Sigmoid colon (tissue), 7 donors: ENCODE measurements around the gene CCDC188. TPM values are rescaled to one million over a fixed set of nuclear protein-coding genes. Genes with fewer than 3 reads are reported as not detected.

Experiments
- DNase-seq: peaks from one replicate; pipeline ENCODE4 v3.0.0-alpha.2; 2019
- H3K27ac ChIP-seq, 4 donors: fragments of 200-600 bp; sonication (generic); one replicate each; pipeline ENCODE4 v1.5.1; 2016 to 2019; ENCODE audit warnings: mild to moderate bottlenecking in 1 of 4
- H3K27me3 ChIP-seq, 3 donors: fragments of 200-600 bp; sonication (generic); one replicate each; pipeline ENCODE4 v1.5.1; 2019; ENCODE audit warnings: mild to moderate bottlenecking in 1 of 3
- H3K36me3 ChIP-seq, 4 donors: fragments of 200-600 bp; sonication (generic); one replicate each; pipeline ENCODE4 v1.5.1; 2016 to 2019
- H3K4me1 ChIP-seq, 4 donors: fragments of 200-600 bp; sonication (generic); one replicate each; pipeline ENCODE4 v1.5.1; 2017 to 2019
- H3K4me3 ChIP-seq, 4 donors: fragments of 200-600 bp; sonication (generic); one replicate each; pipeline ENCODE4 v1.5.1; 2017 to 2019; ENCODE audit warnings: mild to moderate bottlenecking in 2 of 4, moderate library complexity in 1 of 4
- H3K9me3 ChIP-seq, 4 donors: fragments of 200-600 bp in 3 of 4; sonication (generic) in 3 of 4; one replicate each; pipeline versions ENCODE4 v1.5.1 to v1.6.1; 2013 to 2019
- CTCF ChIP-seq, 4 experiments: fragments of 450-650 bp in 3 of 4; fragments of 200-600 bp in 1 of 4; IDR thresholded peaks; one replicate each; pipeline ENCODE4 v1.5.1; 2016 to 2019; ENCODE audit warnings: antibody characterized with exemption in 4 of 4, mild to moderate bottlenecking in 3 of 4, moderate library complexity in 2 of 4
- EP300 ChIP-seq, 4 donors: sonication (generic); formaldehyde crosslinking; IDR thresholded peaks; one replicate each; pipeline ENCODE4 v1.6.1; 2017; ENCODE audit warnings: antibody characterized with exemption in 4 of 4
- POLR2A ChIP-seq, 2 donors: fragments of 450-650 bp; IDR thresholded peaks; one replicate each; pipeline ENCODE4 v1.6.1; 2016; ENCODE audit warnings: antibody characterized with exemption in 2 of 2, mild to moderate bottlenecking in 2 of 2, moderate library complexity in 2 of 2
- POLR2AphosphoS5 ChIP-seq, 4 donors: sonication (generic); formaldehyde crosslinking; IDR thresholded peaks; one replicate each; pipeline ENCODE4 v1.6.1; 2017; ENCODE audit warnings: antibody characterized with exemption in 4 of 4
- WGBS, 2 donors: extraction: QIAGEN DNeasy Blood & Tissue Kit; methylation state at CpG; one replicate each; pipeline ENCODE4 v1.1.7; 2013; 5-methylcytosine and 5-hydroxymethylcytosine counted together
- intact Hi-C: fragments of 100-400 bp; cut with DNase I; formaldehyde crosslinking; loops from one replicate; pipeline ENCODE4 v1.15.1; 2023
- polyA plus RNA-seq, 3 donors: library from polyadenylated mRNA; stranded (reverse); fragments of 200-250 nt; gene quantifications; one replicate each; pipeline ENCODE4 v1.2.3, GENCODE V29; 2013
- total RNA-seq, 4 donors: library from RNA; depleted of rRNA; stranded (reverse); fragments of >200 nt; gene quantifications; one replicate each; pipeline ENCODE4 v1.1.0, GENCODE V29; 2016
- donor health status: healthy with polysubstance abuse.
- donor health status: Bipolar disorder and iron deficiency.
- donor health status: healthy.

Gene CCDC188
- total and polyA plus RNA-seq, 7 donors, result 0.41 to 1.1 TPM; not detected in 5

- Histone ChIP-seq H3K36me3 (no peaks in the 10 kb centered on the region), H3K4me3 (no peak overlapping the region), H3K27ac (no peak overlapping the region), H3K4me1 (no peaks in the 10 kb centered on the region), H3K27me3 (peaks cover 0 to 9% (median 0%) of the 10 kb centered on the region in 3 donors), H3K9me3 (no peaks in the 10 kb centered on the region)
- DNase-seq, result no peak
- intact Hi-C loops, result no loop called here
- WGBS, 2 donors, result 73 to 85% methylated on average over 6 of the region's 6 CpGs
- no peak for TF ChIP-seq EP300 (IDR thresholded peaks at IDR 0.05)
- TF ChIP-seq POLR2AphosphoS5 (IDR thresholded peaks at IDR 0.05), result no peak
- TF ChIP-seq CTCF (IDR thresholded peaks at IDR 0.05), result no peak
- TF ChIP-seq POLR2A (IDR thresholded peaks at IDR 0.05), result no peak
Measured at GRCh38 chr22:20185750-20186149, 34.9 kb upstream of the CCDC188 start.

GRCh38 chr22:20184501-20185165, 33.8 kb upstream of the CCDC188 start:
- TF ChIP-seq POLR2AphosphoS5 (IDR thresholded peaks at IDR 0.05), result no peak
- no peak for TF ChIP-seq EP300 (IDR thresholded peaks at IDR 0.05)
- TF ChIP-seq CTCF (IDR thresholded peaks at IDR 0.05), result no peak
- TF ChIP-seq POLR2A (IDR thresholded peaks at IDR 0.05), result no peak
- Histone ChIP-seq H3K27ac (no peak overlapping the region), H3K4me3 (no peak overlapping the region), H3K4me1 (no peaks in the 10 kb centered on the region), H3K36me3 (no peaks in the 10 kb centered on the region), H3K9me3 (no peaks in the 10 kb centered on the region), H3K27me3 (peaks cover 0 to 9% (median 0%) of the 10 kb centered on the region in 3 donors)
- intact Hi-C loops, result no loop called here
- DNase-seq, result no peak
- 26 to 67% methylated on average over 18 of the region's 18 CpGs for WGBS, 2 donors

- 67 to 78% methylated on average over 6 of the region's 6 CpGs for WGBS, 2 donors
Measured at GRCh38 chr22:20183823-20184222, 33.0 kb upstream of the CCDC188 start.

GRCh38 chr22:20183101-20183500, 32.2 kb upstream of the CCDC188 start:
- Histone ChIP-seq H3K27me3 (peaks cover 0 to 9% (median 0%) of the 10 kb centered on the region in 3 donors), H3K4me1 (no peaks in the 10 kb centered on the region), H3K9me3 (no peaks in the 10 kb centered on the region), H3K36me3 (no peaks in the 10 kb centered on the region), H3K4me3 (no peak overlapping the region), H3K27ac (no peak overlapping the region)
- 87 to 93% methylated on average over 8 of the region's 8 CpGs for WGBS, 2 donors
- DNase-seq, result no peak
- TF ChIP-seq CTCF (IDR thresholded peaks at IDR 0.05) (no peak), POLR2A (IDR thresholded peaks at IDR 0.05) (no peak), POLR2AphosphoS5 (IDR thresholded peaks at IDR 0.05) (no peak), EP300 (IDR thresholded peaks at IDR 0.05) (no peak)
- intact Hi-C loops, result no loop called here

More at GRCh38 chr22:20183823-20184222, 33.0 kb upstream of the CCDC188 start:
- Histone ChIP-seq H3K9me3 (no peaks in the 10 kb centered on the region), H3K4me1 (no peaks in the 10 kb centered on the region), H3K27ac (no peak overlapping the region), H3K27me3 (peaks cover 0 to 9% (median 0%) of the 10 kb centered on the region in 3 donors), H3K36me3 (no peaks in the 10 kb centered on the region), H3K4me3 (no peak overlapping the region)
- no peak for DNase-seq
- intact Hi-C loops, result no loop called here
- TF ChIP-seq POLR2A (IDR thresholded peaks at IDR 0.05) (no peak), EP300 (IDR thresholded peaks at IDR 0.05) (no peak), POLR2AphosphoS5 (IDR thresholded peaks at IDR 0.05) (no peak)

GRCh38 chr22:20182365-20182764, 31.5 kb upstream of the CCDC188 start:
- Histone ChIP-seq H3K4me3 (no peak overlapping the region), H3K27ac (no peak overlapping the region), H3K9me3 (no peaks in the 10 kb centered on the region), H3K36me3 (no peaks in the 10 kb centered on the region), H3K4me1 (no peaks in the 10 kb centered on the region), H3K27me3 (peaks cover 0 to 9% (median 0%) of the 10 kb centered on the region in 3 donors)
- DNase-seq, result no peak
- intact Hi-C loops, result no loop called here
- TF ChIP-seq EP300 (IDR thresholded peaks at IDR 0.05) (no peak), POLR2A (IDR thresholded peaks at IDR 0.05) (no peak), POLR2AphosphoS5 (IDR thresholded peaks at IDR 0.05) (no peak), CTCF (IDR thresholded peaks at IDR 0.05) (no peak)
- WGBS, 2 donors, result 78 to 88% methylated on average over 9 of the region's 9 CpGs
